Stimulated activated naive CD8-positive, alpha-beta T cell treated with anti-CD3 and anti-CD28 coated beads, Interleukin-15, Interleukin-2, amounts not matched to agents 100 ng/mL and 50 ng/mL, for 24 hours (primary cell): ENCODE measurements around the gene OGT.
"Not testable (repeated sequence)": the region's sequence is repeated elsewhere in the genome, so short reads cannot be mapped to it uniquely, and the experiment has no call there.

Experiments
- H3K27ac Mint-ChIP-seq: one replicate; pipeline ENCODE4 v1.8.0; 2021; ENCODE audit warnings: mild to moderate bottlenecking, mixed read lengths
- H3K27me3 Mint-ChIP-seq: one replicate; pipeline ENCODE4 v1.8.0; 2021; ENCODE audit warnings: mixed read lengths
- H3K36me3 Mint-ChIP-seq: one replicate; pipeline ENCODE4 v1.8.0; 2021; ENCODE audit warnings: low read depth, mixed read lengths
- H3K4me1 Mint-ChIP-seq: one replicate; pipeline ENCODE4 v1.8.0; 2021; ENCODE audit warnings: low read depth, mixed read lengths
- H3K4me3 Mint-ChIP-seq: one replicate; pipeline ENCODE4 v1.8.0; 2021; ENCODE audit warnings: mild to moderate bottlenecking, mixed read lengths
- H3K9me3 Mint-ChIP-seq: one replicate; pipeline ENCODE4 v1.8.0; 2021; ENCODE audit warnings: mixed read lengths

OGT gene

GRCh38 chrX:71549986-71550385, 17.1 kb downstream of the OGT start:
- Mint-ChIP-seq H3K27ac (peak overlapping the region; percentile 78), H3K27me3 (no peaks in the 10 kb centered on the region), H3K9me3 (no peaks in the 10 kb centered on the region), H3K4me3 (no peak overlapping the region), H3K36me3 (peaks cover 65% of the 10 kb centered on the region), H3K4me1 (peaks cover 50% of the 10 kb centered on the region)

GRCh38 chrX:71550578-71550977, 17.7 kb downstream of the OGT start:
- Mint-ChIP-seq H3K4me1 (peaks cover 50% of the 10 kb centered on the region), H3K27ac (peak overlapping the region; percentile 78), H3K27me3 (no peaks in the 10 kb centered on the region), H3K4me3 (no peak overlapping the region), H3K36me3 (peaks cover 66% of the 10 kb centered on the region), H3K9me3 (no peaks in the 10 kb centered on the region)

GRCh38 chrX:71556036-71556435, 23.1 kb downstream of the OGT start:
- peak overlapping the region; percentile 56 for H3K27ac Mint-ChIP-seq
- H3K9me3 Mint-ChIP-seq = no peaks in the 10 kb centered on the region
- H3K4me1 Mint-ChIP-seq = peaks cover 17% of the 10 kb centered on the region
- no peaks in the 10 kb centered on the region for H3K27me3 Mint-ChIP-seq
- peaks cover 67% of the 10 kb centered on the region for H3K36me3 Mint-ChIP-seq
- no peak overlapping the region for H3K4me3 Mint-ChIP-seq

GRCh38 chrX:71558920-71559319, 26.0 kb downstream of the OGT start:
- peaks cover 13% of the 10 kb centered on the region for H3K4me1 Mint-ChIP-seq
- H3K27ac Mint-ChIP-seq = no peak overlapping the region
- H3K9me3 Mint-ChIP-seq = no peaks in the 10 kb centered on the region
- peaks cover 78% of the 10 kb centered on the region for H3K36me3 Mint-ChIP-seq
- H3K27me3 Mint-ChIP-seq = no peaks in the 10 kb centered on the region
- no peak overlapping the region for H3K4me3 Mint-ChIP-seq

- H3K9me3 Mint-ChIP-seq, H3K27ac Mint-ChIP-seq, H3K27me3 Mint-ChIP-seq, H3K4me3 Mint-ChIP-seq: not testable (repeated sequence)
- H3K4me1 Mint-ChIP-seq = peaks cover 16% of the 10 kb centered on the region
- H3K36me3 Mint-ChIP-seq = peaks cover 76% of the 10 kb centered on the region
These were observed 26.9 kb downstream of the OGT start for GRCh38 chrX:71559773-71560172.

- no peak overlapping the region for H3K4me3 Mint-ChIP-seq
- no peak overlapping the region for H3K27ac Mint-ChIP-seq
- H3K4me1 Mint-ChIP-seq = peaks cover 14% of the 10 kb centered on the region
- H3K27me3 Mint-ChIP-seq = no peaks in the 10 kb centered on the region
- H3K9me3 Mint-ChIP-seq = no peaks in the 10 kb centered on the region
- H3K36me3 Mint-ChIP-seq = peaks cover 79% of the 10 kb centered on the region
These were observed 31.0 kb downstream of the OGT start for GRCh38 chrX:71563921-71564320.

GRCh38 chrX:71565474-71566041, 32.7 kb downstream of the OGT start:
- H3K4me1 Mint-ChIP-seq = peaks cover 14% of the 10 kb centered on the region
- no peak overlapping the region for H3K27ac Mint-ChIP-seq
- no peaks in the 10 kb centered on the region for H3K27me3 Mint-ChIP-seq
- H3K9me3 Mint-ChIP-seq = no peaks in the 10 kb centered on the region
- H3K4me3 Mint-ChIP-seq = no peak overlapping the region
- peaks cover 76% of the 10 kb centered on the region for H3K36me3 Mint-ChIP-seq

DNA sequence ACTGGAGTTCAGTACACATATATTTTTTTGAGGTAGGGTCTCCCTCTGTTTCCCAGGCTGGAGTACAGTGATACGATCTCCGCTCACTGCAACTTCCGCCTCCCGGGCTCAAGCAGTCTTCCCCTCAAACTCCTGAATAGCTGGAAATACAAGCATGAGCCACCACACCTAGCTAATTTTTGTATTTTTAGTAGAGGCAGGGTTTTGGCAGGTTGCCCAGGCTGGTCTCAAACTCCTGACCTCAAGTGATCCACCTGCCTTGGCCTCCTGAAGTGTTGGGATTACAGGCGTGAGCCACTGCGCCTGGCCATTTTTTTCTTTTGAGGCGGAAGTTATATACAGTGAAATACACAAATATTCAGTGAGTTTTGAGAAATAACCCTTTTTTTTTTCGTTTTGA, 38.5 kb downstream of the OGT start:
- not testable (repeated sequence) for H3K27ac Mint-ChIP-seq, H3K27me3 Mint-ChIP-seq, H3K4me1 Mint-ChIP-seq, H3K4me3 Mint-ChIP-seq, H3K9me3 Mint-ChIP-seq
- H3K36me3 Mint-ChIP-seq = peaks cover 73% of the 10 kb centered on the region

- Mint-ChIP-seq H3K27ac (no peak overlapping the region), H3K4me3 (no peak overlapping the region), H3K4me1 (no peaks in the 10 kb centered on the region), H3K27me3 (no peaks in the 10 kb centered on the region), H3K9me3 (no peaks in the 10 kb centered on the region), H3K36me3 (peaks cover 65% of the 10 kb centered on the region)
These were observed 40.7 kb downstream of the OGT start for GRCh38 chrX:71573590-71573989.

DNA sequence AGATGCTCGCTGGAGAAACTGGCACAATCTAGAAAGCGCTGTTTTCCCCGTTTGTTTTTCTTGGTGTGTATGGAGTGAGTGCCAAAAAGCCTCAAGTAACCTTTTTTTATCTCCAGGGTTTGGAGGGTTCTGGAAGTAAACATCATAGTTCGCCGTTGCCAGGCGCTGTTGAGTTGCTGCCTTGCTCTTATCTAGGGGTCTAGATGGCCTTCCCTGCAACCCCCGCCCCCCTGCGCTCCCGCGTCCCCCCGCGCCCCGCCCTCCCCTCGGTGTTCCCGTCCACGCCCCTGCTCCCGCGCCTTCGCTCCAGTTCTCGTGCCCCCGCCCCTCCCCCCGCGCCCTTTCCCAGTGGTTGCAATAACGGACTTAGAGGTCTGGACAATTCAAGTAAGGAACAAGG, 44.8 kb downstream of the OGT start:
- Mint-ChIP-seq H3K27me3 (no peaks in the 10 kb centered on the region), H3K4me3 (no peak overlapping the region), H3K4me1 (no peaks in the 10 kb centered on the region), H3K36me3 (peaks cover 60% of the 10 kb centered on the region), H3K9me3 (no peaks in the 10 kb centered on the region), H3K27ac (no peak overlapping the region)

DNA sequence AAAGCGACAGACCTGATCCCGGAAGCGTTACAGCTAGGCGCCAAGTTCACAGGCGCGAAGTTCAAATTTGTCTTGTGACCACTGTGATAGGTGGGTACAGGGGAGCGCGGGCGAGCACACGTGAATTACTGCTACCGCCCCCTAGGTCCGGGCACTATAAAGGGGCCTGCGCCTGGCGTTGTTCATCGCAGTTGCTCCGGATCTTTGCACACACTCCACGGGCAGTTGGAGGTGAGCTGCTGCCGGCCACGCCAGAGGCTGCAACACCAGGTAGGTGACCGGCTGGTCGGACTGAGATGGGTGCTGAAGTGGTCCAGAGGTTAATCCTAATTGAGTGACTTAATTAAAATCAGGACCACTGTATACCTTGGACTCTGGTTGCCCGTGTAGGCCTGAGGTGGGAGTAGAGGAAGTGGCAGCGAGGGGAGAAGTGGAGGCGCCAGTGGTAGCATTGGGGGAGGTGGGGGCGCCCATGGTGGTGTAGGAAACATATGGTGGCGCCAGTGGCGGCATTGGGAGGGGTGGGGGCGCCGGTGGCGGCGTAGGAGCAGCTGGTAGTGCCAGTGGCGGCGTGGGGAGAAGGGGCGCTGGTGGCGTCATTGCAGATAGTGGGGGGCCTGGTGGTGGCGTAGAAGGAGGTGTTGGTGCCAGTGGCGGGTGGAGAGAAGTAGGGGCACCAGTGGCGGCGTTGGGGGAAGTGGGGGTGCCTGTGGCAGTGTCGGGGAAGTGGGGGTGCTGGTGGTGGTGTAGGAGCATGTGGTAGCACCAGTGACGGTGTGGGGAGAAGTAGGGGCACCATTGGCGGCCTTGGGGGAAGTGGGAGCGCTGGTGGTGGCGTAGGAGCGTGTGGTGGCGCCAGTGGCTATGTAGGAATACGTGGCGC, 45.6 kb downstream of the OGT start, which contains the start of gene GCNA:
TSS of gene GCNA (plus strand) at position 185 of the 883 bp plus-strand sequence. CDS start 2,385 bp downstream, outside the sequence.
- H3K4me1 Mint-ChIP-seq = no peaks in the 10 kb centered on the region
- H3K36me3 Mint-ChIP-seq = peaks cover 54% of the 10 kb centered on the region
- no peak within 1 kb of the TSS for H3K4me3 Mint-ChIP-seq
- H3K27ac Mint-ChIP-seq = peak within 1 kb of the TSS; percentile 16
- H3K9me3 Mint-ChIP-seq = no peaks in the 10 kb centered on the region
- H3K27me3 Mint-ChIP-seq = no peaks in the 10 kb centered on the region

- H3K27ac Mint-ChIP-seq = peak overlapping the region; percentile 16
- no peaks in the 10 kb centered on the region for H3K9me3 Mint-ChIP-seq
- H3K4me3 Mint-ChIP-seq = no peak overlapping the region
These were observed 46.5 kb downstream of the OGT start for GRCh38 chrX:71579136-71579989.

DNA sequence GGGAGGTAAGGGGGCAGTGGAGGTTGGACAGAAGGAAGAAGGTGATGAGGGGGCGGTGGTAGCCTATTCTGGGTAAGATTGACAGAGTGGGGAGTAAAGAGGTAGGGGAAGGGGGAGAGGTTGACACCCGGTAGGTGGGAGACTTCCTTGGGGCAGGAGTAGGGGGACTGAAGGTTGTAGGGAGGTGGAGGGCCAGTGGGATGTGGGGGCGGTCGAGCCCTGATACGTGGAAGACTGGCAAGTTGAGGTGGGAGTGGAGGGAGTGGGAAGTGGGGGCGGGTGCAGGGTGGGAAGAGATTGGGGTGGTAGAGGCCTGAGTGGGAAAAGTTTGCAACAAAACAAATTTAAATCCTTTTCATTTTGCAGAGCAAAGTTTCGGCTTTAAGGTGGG, 47.1 kb downstream of the OGT start:
- Mint-ChIP-seq H3K36me3 (peaks cover 39% of the 10 kb centered on the region), H3K4me1 (no peaks in the 10 kb centered on the region), H3K4me3 (no peak overlapping the region), H3K27ac (peak overlapping the region; percentile 16), H3K9me3 (no peaks in the 10 kb centered on the region), H3K27me3 (no peaks in the 10 kb centered on the region)

More at GRCh38 chrX:71579136-71579989, 46.5 kb downstream of the OGT start:
- Mint-ChIP-seq H3K27me3 (no peaks in the 10 kb centered on the region), H3K4me1 (no peaks in the 10 kb centered on the region), H3K36me3 (peaks cover 45% of the 10 kb centered on the region)

- H3K4me3 Mint-ChIP-seq = no peak overlapping the region
- H3K4me1 Mint-ChIP-seq = no peaks in the 10 kb centered on the region
- H3K27ac Mint-ChIP-seq = peak overlapping the region; percentile 52
- peaks cover 30% of the 10 kb centered on the region for H3K36me3 Mint-ChIP-seq
- no peaks in the 10 kb centered on the region for H3K27me3 Mint-ChIP-seq
- H3K9me3 Mint-ChIP-seq = no peaks in the 10 kb centered on the region
These were observed 48.3 kb downstream of the OGT start for GRCh38 chrX:71581210-71581609.

DNA sequence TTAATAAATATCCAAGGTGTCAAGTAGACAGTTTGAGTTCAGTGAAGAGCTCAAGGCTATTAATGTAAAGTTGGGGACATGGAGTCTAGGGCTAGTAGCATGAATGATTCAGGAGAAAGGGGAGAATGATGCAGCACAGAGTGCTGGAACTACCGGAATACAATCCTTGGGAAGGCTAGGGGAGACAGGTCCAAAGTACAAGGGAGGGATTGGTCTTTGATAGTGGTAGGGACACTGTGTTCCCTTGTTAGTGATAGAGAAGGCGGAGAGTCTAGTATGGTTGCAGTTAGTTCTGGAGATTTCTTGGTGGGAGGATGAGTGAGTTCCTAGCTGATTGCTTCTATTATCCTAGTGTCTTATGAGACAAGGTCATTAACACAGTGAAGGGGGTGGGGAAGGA, 54.0 kb downstream of the OGT start:
- Mint-ChIP-seq H3K27me3 (no peaks in the 10 kb centered on the region), H3K27ac (peak overlapping the region; percentile 67), H3K9me3 (no peaks in the 10 kb centered on the region), H3K4me3 (no peak overlapping the region), H3K4me1 (peaks cover 5% of the 10 kb centered on the region), H3K36me3 (peaks cover 7% of the 10 kb centered on the region)
